H1 (cell line): ENCODE results near the gene LANCL2. TPM values are rescaled to one million over a fixed set of nuclear protein-coding genes. Genes with fewer than 3 reads are reported as not detected.

Source experiments
- CTCF ChIA-PET: fragments of 300-600 bp; sonication (Branson Sonifier 250); formaldehyde crosslinking; loops from one replicate; lab custom pipeline; 2021; ENCODE audit not compliant: partially characterized antibody; lab: Charles Lee
- POLR2A ChIA-PET: fragments of 300-600 bp; sonication (Branson Sonifier 250); formaldehyde crosslinking; loops from one replicate; lab custom pipeline; 2021; ENCODE audit warnings: inconsistent platforms; ENCODE audit not compliant: partially characterized antibody; lab: Charles Lee
- DNase-seq, 2 experiments: peaks; one replicate each; pipeline versions ENCODE4 v3.0.0 to v3.0.0-alpha.2; 2010 to 2022; ENCODE audit warnings: low spot score in 2 of 2, low read depth in 1 of 2, mixed read lengths in 1 of 2
- FAIRE-seq: peaks from 2 replicates; lab custom pipeline; 2011; peaks lifted over from hg19 to GRCh38; lab: Jason Lieb, UNC
- H2AFZ ChIP-seq: 2 replicates; pipeline ENCODE4 v1.8.1; 2012; ENCODE audit warnings: low read length, inconsistent platforms
- H2AK5ac ChIP-seq: 2 replicates; pipeline ENCODE4 v1.6.1; 2013; ENCODE audit warnings: low read depth, low read length
- H2BK120ac ChIP-seq: replicated peaks from 2 replicates; pipeline ENCODE3; 2013; ENCODE audit warnings: low read depth, low read length, inconsistent platforms
- H2BK12ac ChIP-seq: 2 replicates; pipeline ENCODE4 v1.6.1; 2013; ENCODE audit warnings: low read depth, low read length
- H2BK15ac ChIP-seq: 2 replicates; pipeline ENCODE4 v1.6.1; 2013; ENCODE audit warnings: low read length
- H2BK20ac ChIP-seq: 2 replicates; pipeline ENCODE4 v1.6.1; 2013; ENCODE audit warnings: low read length
- H2BK5ac ChIP-seq: 2 replicates; pipeline ENCODE4 v1.6.1; 2013; ENCODE audit warnings: low read depth, low read length
- H3K14ac ChIP-seq: 2 replicates; pipeline ENCODE4 v1.6.1; 2013; ENCODE audit warnings: inconsistent platforms; ENCODE audit not compliant: insufficient read length
- H3K18ac ChIP-seq: 2 replicates; pipeline ENCODE4 v1.6.1; 2013; ENCODE audit warnings: low read length; ENCODE audit errors: extremely low read depth
- H3K23ac ChIP-seq: 2 replicates; pipeline ENCODE4 v1.6.1; 2013; ENCODE audit warnings: inconsistent platforms; ENCODE audit not compliant: insufficient read length
- H3K23me2 ChIP-seq: 2 replicates; pipeline ENCODE4 v1.6.1; 2013; ENCODE audit warnings: low read depth, low read length
- H3K27ac ChIP-seq: 2 replicates; pipeline ENCODE4 v1.6.1; 2011; ENCODE audit warnings: low read depth, low read length, inconsistent platforms
- H3K27me3 ChIP-seq, 4 experiments: replicated peaks in 1 of 4; 1 replicate in 1 of 4; 2 replicates in 3 of 4; pipeline versions ENCODE4 v1.6.1 to v1.8.1; 2011 to 2013; ENCODE audit warnings: low read length in 3 of 4, mild to moderate bottlenecking in 3 of 4, inconsistent platforms in 2 of 4, mixed read lengths in 2 of 4, moderate library complexity in 1 of 4; ENCODE audit not compliant: control insufficient read depth in 3 of 4, insufficient read depth in 3 of 4; ENCODE audit errors: extremely low read depth in 1 of 4
- H3K36me3 ChIP-seq, 4 experiments: 2 replicates each; pipeline versions ENCODE4 v1.6.1 to v1.8.1; 2011 to 2013; ENCODE audit warnings: mild to moderate bottlenecking in 4 of 4, low read length in 3 of 4, moderate library complexity in 2 of 4, control low read depth in 1 of 4, inconsistent platforms in 1 of 4; ENCODE audit not compliant: insufficient read depth in 4 of 4, control insufficient read depth in 2 of 4
- H3K4ac ChIP-seq: replicated peaks from 2 replicates; pipeline ENCODE3; 2013; ENCODE audit warnings: low read length, low read depth, mixed read lengths, inconsistent platforms; ENCODE audit not compliant: insufficient read length
- H3K4me1 ChIP-seq, 4 experiments: replicated peaks in 1 of 4; 1 replicate in 1 of 4; 2 replicates in 3 of 4; pipeline versions ENCODE4 v1.6.1 to v1.8.1; 2011 to 2013; ENCODE audit warnings: low read length in 3 of 4, inconsistent platforms in 2 of 4, mixed read lengths in 1 of 4; ENCODE audit not compliant: insufficient read depth in 4 of 4, control insufficient read depth in 3 of 4
- H3K4me2 ChIP-seq, 2 experiments: 2 replicates each; pipeline versions ENCODE4 v1.6.1 to v1.8.1; 2011 to 2013; ENCODE audit warnings: low read depth in 2 of 2, low read length in 2 of 2, control low read depth in 1 of 2, inconsistent platforms in 1 of 2, mild to moderate bottlenecking in 1 of 2; ENCODE audit not compliant: insufficient read depth in 1 of 2
- H3K4me3 ChIP-seq, 4 experiments: fragments of 200-600, 300-600 bp in 1 of 4; sonication (generic), shearing (Covaris generic), sonication (Bioruptor Twin) in 1 of 4; 2 replicates each; pipeline versions ENCODE4 v1.5.1 to v1.8.1; 2011 to 2016; ENCODE audit warnings: low read length in 4 of 4, low read depth in 3 of 4, control low read depth in 2 of 4, inconsistent platforms in 2 of 4, mild to moderate bottlenecking in 2 of 4, mixed read lengths in 1 of 4, moderate library complexity in 1 of 4; ENCODE audit not compliant: insufficient read depth in 2 of 4; ENCODE audit errors: extremely low read depth in 1 of 4
- H3K56ac ChIP-seq: replicated peaks from 2 replicates; pipeline ENCODE3; 2013; ENCODE audit warnings: low read depth, mild to moderate bottlenecking, mixed read lengths, low read length, inconsistent platforms; ENCODE audit not compliant: insufficient read length
- H3K79me1 ChIP-seq: 2 replicates; pipeline ENCODE4 v1.6.1; 2013; ENCODE audit warnings: low read depth, low read length, control low read depth
- H3K79me2 ChIP-seq, 2 experiments: 2 replicates each; pipeline versions ENCODE4 v1.6.1 to v1.8.1; 2012 to 2013; ENCODE audit warnings: low read length in 2 of 2, mild to moderate bottlenecking in 2 of 2, inconsistent platforms in 1 of 2; ENCODE audit not compliant: insufficient read depth in 2 of 2, control insufficient read depth in 1 of 2
- H3K9ac ChIP-seq, 4 experiments: replicated peaks in 1 of 4; 1 replicate in 1 of 4; 2 replicates in 3 of 4; pipeline versions ENCODE4 v1.6.1 to v1.8.1; 2011 to 2013; ENCODE audit warnings: low read depth in 3 of 4, low read length in 3 of 4, control low read depth in 2 of 4, mild to moderate bottlenecking in 2 of 4, moderate library complexity in 2 of 4, inconsistent platforms in 1 of 4; ENCODE audit errors: extremely low read depth in 1 of 4
- H3K9me3 ChIP-seq, 2 experiments: 2 replicates each; pipeline versions ENCODE4 v1.6.1 to v1.8.1; 2012 to 2013; ENCODE audit warnings: mild to moderate bottlenecking in 2 of 2, moderate library complexity in 2 of 2, control low read depth in 1 of 2, inconsistent platforms in 1 of 2, low read depth in 1 of 2, low read length in 1 of 2, mixed read lengths in 1 of 2; ENCODE audit not compliant: insufficient read depth in 2 of 2
- H4K20me1 ChIP-seq, 2 experiments: replicated peaks in 1 of 2; 2 replicates each; pipeline versions ENCODE3 to v1.8.1; 2011 to 2013; ENCODE audit warnings: inconsistent platforms in 2 of 2, low read length in 2 of 2, mild to moderate bottlenecking in 1 of 2; ENCODE audit not compliant: insufficient read depth in 2 of 2, control insufficient read depth in 1 of 2
- H4K5ac ChIP-seq: 2 replicates; pipeline ENCODE4 v1.6.1; 2013; ENCODE audit warnings: low read length, low read depth, mixed read lengths, inconsistent platforms; ENCODE audit not compliant: insufficient read length
- H4K8ac ChIP-seq: 2 replicates; pipeline ENCODE4 v1.8.0; 2013; ENCODE audit warnings: mild to moderate bottlenecking, moderate library complexity, low read length, inconsistent platforms; ENCODE audit not compliant: insufficient read depth; ENCODE audit errors: extremely low read depth
- H4K91ac ChIP-seq: replicated peaks from 2 replicates; pipeline ENCODE3; 2013; ENCODE audit warnings: low read length, mixed read lengths, inconsistent platforms; ENCODE audit not compliant: insufficient read length
- CREB1 ChIP-seq: IDR thresholded peaks from 2 replicates; pipeline ENCODE4 v1.6.1; 2012; ENCODE audit warnings: inconsistent platforms
- CTBP2 ChIP-seq: IDR thresholded peaks from 2 replicates; pipeline ENCODE4 v1.7.0; 2011; ENCODE audit warnings: borderline replicate concordance, mild to moderate bottlenecking, moderate library complexity, mixed read lengths, low read length; ENCODE audit not compliant: insufficient read depth, insufficient read length
- E2F6 ChIP-seq: IDR thresholded peaks from 2 replicates; pipeline ENCODE4 v1.6.1; 2012; ENCODE audit warnings: inconsistent platforms
- HDAC2 ChIP-seq, 2 experiments: fragments of 300-600 bp in 1 of 2; sonication (generic) in 1 of 2; IDR thresholded peaks; 2 replicates each; pipeline ENCODE4 v1.6.1; 2011 to 2012; ENCODE audit warnings: low read depth in 2 of 2, low read length in 2 of 2, mild to moderate bottlenecking in 2 of 2, moderate library complexity in 2 of 2, borderline replicate concordance in 1 of 2, inconsistent platforms in 1 of 2
- POLR2AphosphoS5 ChIP-seq: IDR thresholded peaks from 2 replicates; pipeline ENCODE4 v1.6.1; 2011; ENCODE audit warnings: low read depth, low read length
- RAD21 ChIP-seq, 2 experiments: IDR thresholded peaks in 1 of 2; conservative IDR thresholded peaks in 1 of 2; 2 replicates each; pipeline ENCODE4 v1.6.1; 2011; ENCODE audit warnings: low read depth in 2 of 2, low read length in 2 of 2, improper control_type of control experiment in 1 of 2, inconsistent platforms in 1 of 2, mild to moderate bottlenecking in 1 of 2, moderate library complexity in 1 of 2
- SAP30 ChIP-seq: fragments of 300-600 bp; sonication (generic); IDR thresholded peaks from 2 replicates; pipeline ENCODE4 v1.7.1; 2012; ENCODE audit warnings: low read length, moderate library complexity, mild to moderate bottlenecking, inconsistent platforms; ENCODE audit not compliant: insufficient read depth, insufficient replicate concordance
- TEAD4 ChIP-seq: IDR thresholded peaks from 2 replicates; pipeline ENCODE4 v1.6.1; 2012; ENCODE audit warnings: low read depth, low read length, inconsistent platforms, mixed read lengths
- WGBS, 2 experiments: shearing (Covaris generic) in 1 of 2; methylation state at CpG; one replicate each; pipeline versions ENCODE4 v1.1.6 to v1.1.7; 2013 to 2015; ENCODE audit warnings: low lambda C conversion rate in 2 of 2, mixed read lengths in 2 of 2, inconsistent platforms in 1 of 2, low coverage in 1 of 2, missing lambda C conversion rate in 1 of 2; ENCODE audit not compliant: insufficient replicate concordance in 2 of 2, insufficient coverage in 1 of 2, insufficient read length in 1 of 2; ENCODE audit errors: extremely low coverage in 1 of 2, missing lambda C conversion rate in 1 of 2; 5-methylcytosine and 5-hydroxymethylcytosine counted together
- polyA plus RNA-seq, 7 experiments: library from polyadenylated mRNA; depleted of rRNA in 3 of 7; stranded (reverse) in 5 of 7; unstranded in 2 of 7; fragments of >200 nt in 5 of 7; fragments of 200-250 nt in 2 of 7; gene quantifications; 1 replicate in 5 of 7; 2 replicates in 1 of 7; 4 replicates in 1 of 7; pipeline versions ENCODE4 v1.2.1 to v1.2.3, GENCODE V29; 2011 to 2013; ENCODE audit warnings: missing spikeins in 2 of 7, mixed read lengths in 2 of 7
- total RNA-seq: library from RNA; stranded (reverse); fragmentation: NEBNext Ultra II Directional; extraction: Animal tissue kit (Norgen Biotek cat#: 25700); gene quantifications from 2 replicates; pipeline ENCODE4 v1.2.1, GENCODE V29; 2021

LANCL2 gene
- total and polyA plus RNA-seq, 2 of the 8 experiments (the other 6 are each of a cell fraction or from before 2014, with no cell fraction given) = 9.2 to 9.5 TPM

- Histone ChIP-seq H3K79me2 (no peaks in the 10 kb centered on the region), H3K79me1 (no peaks in the 10 kb centered on the region; the same call in 1 of the 2 replicates), H4K91ac (no peak overlapping the region), H3K14ac (no peak overlapping the region), H4K8ac (no peak overlapping the region), H2AFZ (no peak overlapping the region), H3K9ac (no peak overlapping the region), H4K20me1 (peaks cover 0 to 9% of the 10 kb centered on the region in 2 experiments), H3K4me3 (no peak overlapping the region), H3K23me2 (no peaks in the 10 kb centered on the region), H2BK5ac (no peak overlapping the region), H2BK20ac (no peak overlapping the region), H3K27me3 (no peaks in the 10 kb centered on the region), H3K9me3 (no peaks in the 10 kb centered on the region), H3K23ac (no peak overlapping the region), H3K56ac (no peak overlapping the region), H2BK12ac (no peak overlapping the region), H3K36me3 (no peaks in the 10 kb centered on the region), H2AK5ac (no peak overlapping the region), H3K4me2 (no peak overlapping the region), H3K18ac (no peak overlapping the region), H2BK120ac (no peak overlapping the region), H2BK15ac (no peak overlapping the region), H4K5ac (no peak overlapping the region), H3K27ac (no peak overlapping the region), H3K4ac (no peak overlapping the region), H3K4me1 (no peaks in the 10 kb centered on the region; a peak in 1 of 7 replicates)
- no peak for FAIRE-seq
- no peak for DNase-seq
- TF ChIP-seq E2F6 (no peak), CREB1 (no peak), SAP30 (no peak), POLR2AphosphoS5 (no peak), RAD21 (IDR thresholded peaks at IDR 0.05 in 1 of 2, conservative IDR thresholded peaks at IDR 0.05 in 1 of 2; ENCODE audit: low read depth in 2 of 2, low read length in 2 of 2) (no peak), TEAD4 (no peak), CTBP2 (no peak), HDAC2 (IDR thresholded peaks at IDR 0.05; ENCODE audit: borderline replicate concordance in 1 of 2, low read depth in 2 of 2, low read length in 2 of 2) (no peak)
- WGBS, 2 experiments = 93% methylated on average over 6 of the region's 6 CpGs; no CpG with 5 or more reads in 1 of the 2 experiments
- CTCF ChIA-PET = interaction anchor here (0.6 to 1.2 kb wide), 2 partner anchors 13 to 1290 kb away, joined by 3 read pairs; no protein-coding TSS in a partner anchor
- POLR2A ChIA-PET = no interaction called here
Observed at GRCh38 chr7:55483046-55483445, 117.9 kb downstream of the LANCL2 start.
